Skin epidermis (tissue), 12 donors: ENCODE results near the gene VAMP2.
A peak's percentile ranks its signal among the peaks of the same experiment; 100 is the strongest.

Source experiments
- H3K27ac ChIP-seq, 21 experiments: fragments of 200-600 bp; sonication (generic) in 11 of 21; one replicate each; pipeline ENCODE4 v1.5.0; 2020; ENCODE audit warnings: mild to moderate bottlenecking in 3 of 21, inconsistent platforms in 2 of 21, moderate library complexity in 2 of 21
- H3K4me3 ChIP-seq, 7 experiments: fragments of 200-600 bp; sonication (generic) in 2 of 7; one replicate each; pipeline ENCODE4 v1.5.0; 2020; ENCODE audit warnings: inconsistent platforms in 2 of 7, mild to moderate bottlenecking in 2 of 7, moderate library complexity in 1 of 7

The VAMP2 gene

GRCh38 chr17:8118769-8119580, 43.8 kb downstream of the VAMP2 start:
- Histone ChIP-seq H3K4me3 (peak overlapping the region; percentile 39 to 51 (median 46)), H3K27ac (peak overlapping the region in 20 of 21 experiments; percentile 12 to 87 (median 70))

- Histone ChIP-seq H3K4me3 (peak within 1 kb of the TSS; percentile 39 to 51 (median 46)), H3K27ac (peak within 1 kb of the TSS; percentile 4 to 87 (median 70))
Observed at GRCh38 chr17:8117980-8118768, 44.6 kb downstream of the VAMP2 start, which contains the start of gene ALOXE3. Gene ALOXE3 (minus strand): TSS chr17:8118514. CDS start chr17:8117990, 524 bp downstream.

- peak overlapping the region; percentile 39 to 51 (median 46) for H3K4me3 ChIP-seq
- H3K27ac ChIP-seq, result peak overlapping the region in 19 of 21 experiments; percentile 4 to 87 (median 70)
Observed at GRCh38 chr17:8117367-8117979, 45.3 kb downstream of the VAMP2 start.

GRCh38 chr17:8116776-8117175, 46.0 kb downstream of the VAMP2 start:
- Histone ChIP-seq H3K27ac (no peak overlapping the region), H3K4me3 (peak overlapping the region in 1 of 7 experiments; percentile 46)

- Histone ChIP-seq H3K27ac (no peak overlapping the region), H3K4me3 (no peak overlapping the region)
Observed at GRCh38 chr17:8110907-8111306, 51.8 kb downstream of the VAMP2 start.

GRCh38 chr17:8110456-8110804, 52.3 kb downstream of the VAMP2 start:
- H3K4me3 ChIP-seq, result peak overlapping the region in 2 of 7 experiments; percentile 38 to 41

GRCh38 chr17:8109661-8110455, 52.9 kb downstream of the VAMP2 start:
- Histone ChIP-seq H3K27ac (peak overlapping the region in 1 of 21 experiments; percentile 21), H3K4me3 (peak overlapping the region in 6 of 7 experiments; percentile 18 to 41 (median 31))

More at GRCh38 chr17:8110456-8110804, 52.3 kb downstream of the VAMP2 start:
- H3K27ac ChIP-seq, result no peak overlapping the region
